GM19239 (cell line): ENCODE data around the gene ACOT11.
"Not testable (repeated sequence)": the region's sequence is repeated elsewhere in the genome, so short reads cannot be mapped to it uniquely, and the experiment has no call there.

Source experiments
- DNase-seq: peaks from one replicate; pipeline ENCODE4 v3.0.0; 2011; ENCODE audit warnings: low spot score; ENCODE audit not compliant: insufficient read length
- FAIRE-seq: peaks from 2 replicates; lab custom pipeline; 2011; peaks lifted over from hg19 to GRCh38; lab: Jason Lieb, UNC

Gene ACOT11

DNA sequence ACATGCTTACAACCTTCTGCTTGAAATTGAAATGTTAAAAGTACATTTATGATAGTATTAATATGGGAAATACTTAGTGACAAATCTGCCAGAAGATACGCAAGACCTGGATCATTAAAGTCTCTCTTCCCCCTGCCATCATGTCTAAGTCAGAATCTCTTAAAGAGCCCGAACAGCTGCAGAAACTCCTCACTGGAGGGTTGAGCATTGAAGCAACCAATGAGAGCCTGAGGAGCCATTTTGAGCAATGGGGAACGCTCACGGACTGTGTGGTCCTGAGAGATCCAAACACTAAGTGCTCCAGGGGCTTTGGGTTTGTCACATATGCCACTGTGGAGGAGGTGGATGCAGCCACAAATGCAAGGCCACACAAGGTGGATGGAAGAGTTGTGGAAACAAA, 11.4 kb upstream of the ACOT11 start:
- FAIRE-seq, DNase-seq: not testable (repeated sequence)

DNA sequence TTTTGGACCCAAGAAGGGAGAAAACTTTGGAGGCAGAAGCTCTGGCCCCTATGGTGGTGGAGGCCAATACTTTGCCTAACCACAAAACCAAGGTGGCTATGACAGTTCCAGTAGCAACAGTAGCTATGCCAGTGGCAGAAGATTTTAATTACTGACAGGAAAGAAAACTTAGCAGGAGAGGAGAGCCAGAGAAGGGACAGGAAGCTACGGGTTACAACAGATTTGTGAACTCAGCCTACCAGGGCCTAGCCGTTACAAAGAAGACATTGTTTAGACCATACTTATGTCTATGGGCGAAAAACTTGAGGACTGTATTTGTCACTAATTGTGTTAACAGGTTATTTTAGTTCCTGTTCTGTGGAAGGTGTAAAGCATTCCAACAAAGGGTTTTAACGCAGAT, 10.4 kb upstream of the ACOT11 start:
- FAIRE-seq, result no peak
- DNase-seq, result no peak

DNA sequence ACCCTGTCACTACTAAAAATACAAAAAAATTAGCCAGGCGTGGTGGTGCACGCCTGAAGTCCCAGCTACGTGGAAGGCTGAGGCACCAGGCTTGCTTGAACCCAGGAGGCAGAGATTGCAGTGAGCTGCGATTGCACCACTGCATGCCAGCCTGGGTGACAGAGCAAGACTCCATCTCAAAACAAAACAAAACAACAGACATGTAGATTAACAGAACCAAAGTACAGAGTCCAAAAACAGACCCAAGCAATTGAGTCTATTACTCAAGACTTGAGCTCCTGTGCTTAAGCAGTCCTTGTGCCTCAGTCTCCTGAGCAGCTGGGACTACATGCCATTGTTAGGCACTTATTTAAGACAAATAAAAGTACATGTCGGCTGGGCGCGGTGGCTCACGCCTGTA, 9.5 kb upstream of the ACOT11 start:
- FAIRE-seq (no peak), DNase-seq (no peak)

DNA sequence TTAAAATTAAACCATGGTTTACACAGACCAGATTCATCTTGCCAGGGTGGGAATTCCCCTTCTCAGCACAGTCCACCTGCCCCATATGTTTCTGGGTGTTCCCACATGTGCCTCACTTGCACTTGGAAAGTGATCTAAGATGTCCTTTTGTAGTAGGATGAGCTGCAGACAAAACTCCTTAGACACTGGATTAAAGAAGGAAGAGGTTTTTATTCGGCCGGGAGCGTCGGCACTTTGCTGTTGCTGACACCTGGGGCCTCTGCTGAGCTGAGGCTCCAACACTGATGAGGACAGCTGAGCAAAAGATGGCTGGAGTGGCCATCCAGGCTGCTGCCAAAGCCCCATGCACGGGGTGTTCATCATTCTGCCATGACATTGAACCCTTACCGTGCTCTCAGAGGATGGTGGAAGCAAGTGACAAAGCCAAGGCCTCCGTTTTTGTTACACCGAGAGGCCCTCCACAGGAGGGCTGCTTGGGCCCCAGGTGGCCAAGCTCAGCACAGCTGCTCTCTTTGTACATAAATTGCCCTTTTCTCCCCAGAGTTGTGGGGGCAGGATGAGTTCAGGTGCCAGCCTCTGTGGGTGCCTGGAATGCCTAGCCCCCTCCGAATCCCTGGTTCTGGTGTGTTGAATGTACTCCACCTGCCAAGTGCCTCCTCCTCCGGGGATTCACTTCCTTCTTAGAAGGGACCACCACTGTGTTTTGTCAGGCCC, 7.3 kb upstream of the ACOT11 start:
- DNase-seq, result no peak
- no peak for FAIRE-seq

DNA sequence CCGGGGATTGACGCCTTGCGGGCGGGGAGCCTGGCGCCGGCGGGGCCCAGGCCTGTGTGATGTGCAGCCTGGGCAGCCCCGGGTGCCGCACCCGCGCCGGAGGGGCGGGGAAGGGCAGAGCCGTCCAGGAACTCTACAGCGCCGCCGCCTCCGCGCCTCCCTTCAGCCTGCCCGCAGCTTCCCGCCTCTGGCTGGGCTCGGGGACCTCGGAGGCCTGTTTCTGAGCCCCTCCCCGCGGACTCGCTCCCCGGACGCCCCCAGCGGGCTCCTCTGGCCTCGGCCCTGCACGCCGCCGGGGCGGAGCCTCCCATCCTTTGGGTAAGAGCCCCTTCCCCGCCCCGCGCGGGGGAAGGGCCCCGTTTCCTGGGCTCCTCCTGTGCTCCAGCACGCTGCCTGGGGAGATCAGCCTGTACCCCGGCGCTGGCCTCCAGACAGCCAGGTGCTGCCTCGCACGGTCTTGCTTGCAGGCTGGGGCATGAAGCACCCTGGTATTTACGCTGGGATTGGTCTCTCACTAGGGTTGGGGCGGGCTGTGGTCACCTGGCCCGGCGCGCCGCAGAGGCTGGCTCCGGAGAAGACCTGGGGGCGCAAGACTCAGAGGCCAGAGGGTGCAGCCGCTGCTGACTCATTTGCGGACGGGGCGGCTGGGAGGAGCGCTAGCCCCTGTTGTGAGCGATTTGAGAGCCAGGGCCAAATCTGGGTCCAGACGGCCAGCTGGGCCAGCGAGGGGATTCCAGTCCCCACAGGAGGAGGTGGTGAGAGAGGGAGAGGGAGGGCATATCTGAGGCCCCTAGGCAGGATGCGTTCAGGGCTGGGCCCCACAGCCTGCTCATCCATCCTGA, 5.7 kb upstream of the ACOT11 start:
- no peak for FAIRE-seq
- DNase-seq, result peak; percentile 44

DNA sequence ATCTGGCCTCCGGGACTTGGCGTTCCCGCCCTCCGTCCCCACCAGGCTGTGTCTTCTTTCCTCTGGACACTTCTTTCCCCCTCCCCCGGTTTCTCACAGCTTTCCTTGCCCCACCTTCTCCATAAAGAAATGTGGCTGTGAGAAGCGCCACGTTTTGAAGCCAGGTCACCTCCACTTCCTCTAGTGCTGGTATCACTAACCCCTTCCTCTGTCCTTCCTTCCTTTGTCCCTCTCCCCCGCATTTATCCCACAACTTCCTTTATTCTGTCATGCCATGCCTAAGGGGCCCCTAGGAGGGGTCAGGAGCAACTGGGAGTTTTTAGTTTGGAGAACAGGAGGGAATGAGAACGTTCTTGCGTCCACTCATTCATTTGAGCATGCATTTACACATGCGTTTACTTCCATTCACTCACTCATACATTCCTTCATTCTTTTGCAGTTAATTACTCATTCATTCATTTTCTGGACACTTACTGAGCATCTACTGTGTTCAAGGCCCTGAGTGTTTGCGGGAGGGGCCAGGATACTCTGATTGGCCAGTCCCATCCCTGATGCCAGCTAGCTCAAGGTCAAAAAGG, 5.0 kb upstream of the ACOT11 start:
- FAIRE-seq, result no peak
- no peak for DNase-seq

DNA sequence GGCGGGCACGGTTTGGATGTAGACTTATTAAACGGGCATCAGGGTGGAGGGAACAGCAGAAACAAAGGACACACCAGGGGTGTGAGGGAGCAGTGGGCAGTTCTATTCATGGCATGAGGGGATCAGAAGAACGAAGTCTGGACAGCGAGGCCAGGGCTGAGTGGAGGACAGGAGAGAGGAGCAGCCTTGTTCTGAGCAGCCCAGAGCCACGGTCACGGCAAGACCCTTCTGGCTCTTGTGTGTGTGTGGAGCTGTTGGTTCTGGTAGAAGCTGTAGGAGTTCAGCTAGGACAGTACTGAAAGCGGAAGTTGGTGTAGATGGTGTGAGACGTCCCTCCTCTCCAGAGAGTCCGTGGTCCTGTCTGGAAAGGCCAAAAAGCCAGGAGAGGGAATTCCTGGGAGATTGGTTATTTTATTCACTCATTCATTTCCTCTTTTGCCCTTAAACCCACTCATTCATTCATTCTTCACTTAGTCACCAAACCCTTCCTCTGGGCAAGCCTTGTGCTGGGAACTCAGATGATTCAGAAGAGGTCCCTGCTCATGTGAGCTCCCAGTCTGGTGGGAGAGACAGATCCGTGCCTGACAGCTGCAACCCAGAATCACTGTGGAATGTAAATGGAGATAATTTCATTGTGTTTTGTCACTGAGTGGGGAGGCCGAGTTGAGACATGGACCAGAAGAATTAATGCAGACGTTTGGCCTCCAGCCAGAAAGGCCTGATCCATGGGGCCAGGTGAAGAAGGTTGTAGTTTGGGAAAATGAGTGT, 4.1 kb upstream of the ACOT11 start:
- DNase-seq (no peak), FAIRE-seq (no peak)

DNA sequence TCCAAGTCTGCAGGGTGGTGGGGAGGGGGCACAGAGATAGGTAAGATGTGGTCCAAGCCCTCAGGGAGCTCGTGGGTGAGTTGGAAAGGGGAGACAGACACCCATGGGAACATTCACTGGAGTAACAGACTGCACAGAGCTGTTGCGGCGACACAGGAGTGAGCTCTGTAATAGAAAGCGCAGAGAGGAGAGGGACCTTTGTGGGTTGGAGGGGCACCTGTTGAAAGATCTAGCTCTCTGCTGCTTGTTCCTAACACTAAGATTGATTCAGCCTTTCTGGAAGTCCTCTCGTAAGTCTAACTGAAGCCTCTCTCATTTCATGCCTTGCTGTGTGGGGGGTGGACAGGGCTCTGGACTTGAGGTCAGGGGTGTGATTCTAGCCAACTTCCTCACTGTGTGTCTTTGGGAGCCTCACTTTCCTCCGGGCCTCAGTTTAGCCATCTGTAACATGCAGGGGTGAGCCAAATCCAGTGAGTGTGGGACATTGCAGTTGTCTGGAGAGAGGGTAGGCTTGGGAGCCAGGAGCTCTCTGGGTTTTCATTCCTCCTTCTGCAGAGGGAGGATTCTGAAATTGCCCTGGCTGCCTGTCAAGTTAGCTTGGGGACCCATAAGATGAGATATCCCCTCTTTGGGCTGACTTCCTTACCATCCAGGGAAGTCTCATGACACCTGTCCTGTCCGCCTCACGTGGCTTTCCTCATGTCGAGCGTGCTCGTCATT, 2.0 kb upstream of the ACOT11 start:
- DNase-seq, result no peak
- FAIRE-seq, result no peak

DNA sequence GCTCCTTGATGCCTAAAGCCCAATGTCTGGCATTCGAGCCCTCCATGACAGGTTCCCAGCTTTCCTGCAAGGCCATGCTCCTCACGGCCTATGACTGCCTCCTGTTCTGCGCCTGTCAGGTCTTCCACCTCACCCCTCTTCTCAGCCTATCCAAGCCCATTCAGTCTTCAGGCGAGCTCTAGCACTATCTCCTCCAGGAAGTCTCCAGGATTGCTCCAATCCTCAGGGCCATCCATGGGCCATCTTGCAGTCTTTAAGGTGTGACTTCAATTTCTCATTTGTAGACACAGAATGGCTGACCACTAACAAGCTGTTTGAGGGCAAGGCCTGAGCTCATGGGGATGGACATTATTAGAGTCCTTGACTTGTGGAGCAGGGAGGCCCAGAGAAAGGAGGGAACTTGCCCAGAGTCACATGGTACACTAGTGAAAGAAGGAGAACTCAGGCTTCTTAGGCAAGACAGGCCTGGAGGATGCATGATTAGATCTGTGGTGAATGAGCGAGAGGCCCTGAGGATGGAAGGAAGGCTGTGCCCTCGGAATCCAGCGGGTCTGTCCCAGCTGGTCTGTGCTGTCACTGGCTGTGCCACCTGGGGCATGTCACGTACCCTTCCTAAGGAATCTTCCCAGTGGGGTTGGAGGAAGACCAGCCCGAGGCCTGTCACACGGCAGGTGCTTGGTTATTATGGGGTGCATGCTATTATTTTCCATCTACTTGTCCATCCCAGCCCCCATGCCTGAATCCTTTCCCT, 1.2 kb upstream of the ACOT11 start:
- DNase-seq, result no peak
- FAIRE-seq, result no peak

DNA sequence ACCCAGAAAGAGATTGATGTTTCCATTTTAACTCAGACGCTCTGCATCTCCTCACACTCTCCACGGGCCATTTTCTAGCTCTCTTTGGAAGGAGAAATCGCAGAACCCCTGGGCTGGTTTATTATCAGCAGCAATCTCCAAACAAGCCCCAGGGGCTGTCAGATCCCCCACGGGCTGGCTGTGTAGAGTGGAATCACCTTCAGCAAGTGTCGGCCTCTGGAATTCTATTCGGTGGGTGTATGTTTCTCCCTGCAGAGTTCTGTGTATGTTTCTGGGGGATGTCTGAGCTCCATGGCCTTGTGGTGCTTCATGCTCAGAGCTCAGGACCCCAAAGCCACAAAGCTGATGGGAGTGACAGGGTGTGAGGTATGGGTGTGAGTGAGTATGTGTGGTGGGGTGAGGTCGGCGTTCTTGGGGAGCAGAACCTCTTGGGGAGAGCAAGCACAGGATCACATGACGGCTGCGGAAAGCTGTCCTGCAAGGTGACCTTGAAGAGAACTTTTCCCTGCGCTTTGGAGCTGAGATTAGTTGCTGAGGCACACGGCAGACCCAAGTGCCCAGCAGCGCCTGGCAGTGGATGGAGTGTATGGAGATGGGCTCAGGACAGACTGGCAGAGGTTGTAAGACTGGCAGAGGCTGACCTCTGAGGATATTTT, 489 bp downstream of the ACOT11 start:
- DNase-seq (no peak), FAIRE-seq (no peak)

DNA sequence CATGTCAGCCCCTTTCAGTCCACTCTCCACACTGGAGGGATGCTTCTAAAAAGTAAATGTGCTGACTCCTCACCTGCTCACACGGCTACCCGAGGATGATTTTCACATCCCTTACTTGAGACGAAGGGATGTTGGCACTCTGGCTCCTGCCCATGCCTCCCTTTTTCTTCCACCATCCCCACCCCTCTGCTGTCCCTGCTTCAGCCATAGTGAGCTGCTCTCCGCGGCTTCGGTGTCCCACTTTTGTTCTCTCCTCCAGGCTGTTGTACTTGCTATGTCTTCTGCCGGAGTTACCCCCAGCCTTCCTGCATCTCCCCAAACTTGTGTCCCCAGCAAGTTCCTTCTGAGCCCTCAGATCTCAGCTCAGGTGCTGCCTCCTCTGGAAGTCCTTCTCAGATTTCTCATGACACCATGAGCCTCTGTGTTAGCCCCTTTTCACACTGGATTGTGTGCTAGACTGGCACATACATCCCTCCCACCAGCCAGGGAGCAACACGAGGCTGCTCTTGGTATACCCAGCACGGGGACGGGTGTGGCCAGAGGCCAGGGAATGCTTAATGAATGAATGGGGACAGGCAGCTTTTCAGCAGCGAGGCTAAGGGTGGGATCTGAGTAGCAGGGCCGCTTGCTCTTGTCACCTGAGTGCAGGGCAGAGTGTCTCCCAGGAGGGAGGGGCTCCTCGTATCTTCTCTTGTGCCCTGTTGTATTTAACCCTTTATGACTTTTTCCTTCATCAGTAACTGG, 1.3 kb downstream of the ACOT11 start:
- DNase-seq, result no peak
- no peak for FAIRE-seq

DNA sequence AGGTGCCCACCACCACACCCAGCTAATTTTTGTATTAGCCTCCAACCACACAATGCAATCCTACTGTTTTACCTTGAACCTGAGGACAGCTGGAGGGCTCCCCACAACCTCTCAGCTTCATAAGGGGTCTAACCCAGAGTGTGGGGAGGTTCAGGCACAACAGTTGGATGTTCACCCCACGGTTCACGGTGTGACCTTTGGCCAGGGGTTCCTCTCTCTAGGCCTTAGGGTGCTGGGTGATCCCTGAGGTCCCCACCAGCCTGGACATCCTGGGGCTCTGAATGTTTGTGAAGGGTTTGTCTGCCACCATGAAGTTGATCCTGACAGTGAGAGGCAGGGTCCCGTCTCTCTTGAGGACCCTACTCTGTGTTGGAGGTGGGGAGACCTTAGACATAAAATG, 3.9 kb downstream of the ACOT11 start:
- FAIRE-seq (no peak), DNase-seq (no peak)

DNA sequence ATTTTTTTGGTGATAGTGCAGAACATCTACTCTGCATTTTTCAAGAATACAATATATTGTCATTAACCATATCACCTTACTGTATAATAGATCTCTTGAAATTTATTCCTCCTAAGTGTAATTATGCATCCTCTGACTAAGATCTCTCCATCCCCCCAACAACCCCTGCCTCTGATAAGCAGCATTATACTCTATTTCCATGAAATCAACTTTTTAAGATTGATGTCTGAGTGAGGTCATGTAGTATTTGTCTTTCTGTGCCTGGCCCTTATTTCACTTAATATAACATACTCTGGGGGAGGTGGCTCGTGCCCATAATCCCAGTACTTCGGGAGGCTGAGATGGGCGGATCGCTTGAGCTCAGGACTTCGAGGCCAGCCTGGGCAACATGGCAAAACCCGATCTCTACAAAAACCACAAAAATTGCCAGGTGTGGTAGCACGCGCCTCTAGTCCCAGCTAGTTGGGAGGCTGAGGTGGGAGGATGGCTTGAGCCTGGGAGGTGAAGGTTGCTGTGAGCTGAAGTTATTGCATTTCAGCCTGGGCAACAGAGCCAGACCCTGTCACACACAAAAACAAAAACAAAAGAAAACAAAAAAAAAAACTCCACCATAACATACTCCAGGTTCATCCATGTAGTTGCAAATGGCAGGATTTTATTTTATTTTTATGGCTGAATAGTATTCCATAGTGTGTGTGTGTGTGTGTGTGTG, 5.7 kb downstream of the ACOT11 start:
- FAIRE-seq, result no peak
- no peak for DNase-seq

DNA sequence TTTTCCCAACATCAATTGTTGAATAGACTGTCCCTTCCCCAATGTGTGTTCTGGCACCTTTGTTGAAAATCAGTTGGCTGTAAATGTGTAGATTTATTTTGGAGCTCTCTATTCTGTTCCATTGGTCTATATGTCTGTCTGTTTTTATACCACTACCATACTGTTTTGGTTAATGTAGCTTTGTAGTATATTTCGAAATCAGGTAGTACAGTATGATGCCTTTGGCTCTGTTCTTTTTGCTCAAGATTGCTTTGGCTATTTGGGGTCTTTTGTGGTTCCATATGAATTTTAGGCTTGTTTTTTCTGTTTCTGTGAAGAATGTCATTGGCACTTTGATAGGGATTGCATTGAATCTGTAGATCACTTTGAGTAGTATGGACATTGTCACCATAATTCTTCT, 8.1 kb downstream of the ACOT11 start:
- DNase-seq, result no peak
- no peak for FAIRE-seq

DNA sequence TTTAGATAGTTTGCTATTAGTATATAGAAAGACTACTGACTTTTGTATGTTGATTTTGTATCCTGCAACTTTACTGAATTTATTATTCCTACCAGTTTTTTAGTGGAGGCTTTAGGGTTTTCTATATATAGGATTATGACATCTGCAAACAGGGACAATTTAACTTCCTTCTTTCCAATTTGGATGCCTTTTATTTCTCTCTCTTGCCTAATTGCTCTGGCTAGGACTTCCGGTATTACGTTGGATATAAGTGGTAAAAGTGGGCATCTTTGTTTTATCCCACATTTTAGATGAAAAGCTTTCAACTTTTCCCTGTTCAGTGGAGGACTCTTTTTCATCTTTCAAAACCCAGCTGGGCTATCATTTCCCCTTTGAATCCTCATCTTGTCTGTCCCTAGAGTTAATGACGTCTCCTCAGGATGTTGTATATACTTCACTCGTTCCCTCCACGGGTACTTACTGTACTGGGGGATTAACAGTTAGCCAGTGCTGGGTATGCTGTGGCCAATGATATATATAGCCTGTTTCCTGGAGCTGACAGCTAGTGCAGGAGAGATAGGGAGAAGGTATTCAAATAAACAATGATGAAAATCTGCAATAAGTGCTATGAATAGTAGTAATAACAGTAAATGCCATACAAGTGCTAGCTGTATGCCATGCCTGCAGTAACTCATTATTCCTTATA, 9.8 kb downstream of the ACOT11 start:
- FAIRE-seq (no peak), DNase-seq (no peak)

DNA sequence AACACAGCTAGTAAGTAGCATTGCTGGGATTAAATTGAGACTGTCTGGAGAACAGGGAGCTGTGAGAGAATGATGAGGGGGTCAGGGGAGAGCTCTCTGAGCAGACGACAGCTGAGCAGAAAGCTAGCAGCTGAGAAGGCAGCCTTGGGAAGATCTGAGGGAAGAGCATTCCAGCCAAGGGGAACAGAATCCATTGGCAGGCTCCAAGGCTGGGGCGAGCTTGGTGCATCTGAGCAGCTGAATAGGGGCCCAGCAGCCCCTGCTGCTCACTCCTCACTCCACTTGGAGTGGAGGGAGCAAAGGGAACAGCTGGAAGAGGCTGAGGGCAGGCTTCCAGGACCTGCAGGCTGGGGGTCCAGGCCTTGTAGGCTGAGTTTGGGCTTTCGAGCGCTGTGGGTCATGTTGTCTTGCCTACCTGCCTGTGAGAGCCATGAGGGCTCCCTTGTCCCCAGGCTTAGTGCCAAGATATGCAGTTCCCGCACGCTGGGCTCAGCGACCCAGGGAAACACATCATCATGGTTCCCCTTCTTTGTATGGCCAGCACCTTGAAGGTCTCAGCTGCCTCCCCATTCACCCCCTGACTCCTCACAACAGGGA, 10.5 kb downstream of the ACOT11 start:
- FAIRE-seq (no peak), DNase-seq (no peak)

DNA sequence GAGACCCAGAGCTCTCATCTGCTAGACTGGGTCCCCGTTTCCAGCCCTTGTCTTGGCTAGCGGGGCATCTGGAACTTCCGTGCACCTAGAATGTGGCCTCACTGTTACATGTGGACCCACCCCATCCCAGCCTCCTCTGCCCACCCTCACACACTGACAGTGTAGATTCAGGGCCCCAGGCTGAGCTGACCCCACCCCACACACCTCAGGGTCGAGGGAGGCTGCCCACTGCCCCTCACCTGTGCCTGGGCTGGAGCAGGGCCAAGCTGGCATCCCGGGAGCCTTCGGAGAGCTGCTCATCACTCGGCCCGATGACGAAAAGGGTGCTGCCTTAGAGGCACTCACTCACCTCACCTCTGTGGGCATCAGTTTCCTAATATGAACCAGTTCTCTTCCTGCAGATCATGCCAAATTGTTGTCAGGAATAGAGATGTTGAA, 11.1 kb downstream of the ACOT11 start:
- no peak for FAIRE-seq
- no peak for DNase-seq
